SKM-1 treated with dmso at 0.1 percent for 144 hours (cell line): ENCODE results near the gene ARL3.
"Not testable (repeated sequence)": the region's sequence is repeated elsewhere in the genome, so short reads cannot be mapped to it uniquely, and the experiment has no call there.

Experiments used
- DNase-seq: peaks from one replicate; lab custom pipeline; 2025; ENCODE audit not compliant: unreplicated experiment; lab: John Stamatoyannopoulos, UW

Gene ARL3

DNA sequence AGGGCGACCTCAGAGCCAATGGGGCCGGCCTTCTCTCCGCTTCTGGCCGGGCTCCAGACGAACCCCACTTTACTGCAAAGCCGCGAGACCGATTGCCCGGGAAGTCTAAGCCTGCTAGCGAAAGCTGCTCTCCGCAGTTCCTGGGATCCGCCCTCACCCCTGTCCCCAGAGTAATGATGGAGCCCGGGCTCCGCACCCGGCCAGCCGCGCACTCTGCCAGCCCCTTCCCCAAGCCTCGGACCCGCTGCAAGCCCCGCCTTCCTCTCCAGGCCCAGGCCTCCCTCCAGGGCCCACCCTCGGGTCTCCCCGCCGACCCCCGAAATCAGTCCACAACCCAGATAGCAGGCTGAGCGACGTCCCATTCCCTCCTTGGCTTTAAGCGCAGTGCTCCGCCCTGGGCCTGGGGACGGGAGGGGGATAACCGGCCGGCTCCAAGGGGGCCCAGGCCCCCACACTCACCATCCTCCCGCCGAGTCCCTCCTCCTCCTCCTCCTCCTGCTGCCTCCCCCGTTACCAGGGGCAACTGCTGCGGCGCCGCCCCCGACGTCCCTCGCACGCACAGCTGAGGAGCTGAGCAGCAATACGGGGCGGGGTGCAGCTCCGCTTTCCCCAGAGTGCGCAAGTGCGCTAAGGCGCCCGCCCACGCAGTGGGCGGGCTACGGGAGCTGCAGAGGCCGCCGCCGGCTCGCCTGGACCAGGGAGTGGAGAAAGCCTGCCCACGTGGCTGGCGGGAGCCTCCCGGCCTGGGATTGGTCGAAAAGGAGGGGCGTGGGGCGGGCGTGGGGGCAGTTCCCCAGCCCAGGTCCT is at the start of gene ARL3:
ARL3 (minus strand) TSS at position 584 of the 807 bp plus-strand sequence; CDS start at position 462, 122 bp downstream.
- peak; percentile 99 for DNase-seq

DNA sequence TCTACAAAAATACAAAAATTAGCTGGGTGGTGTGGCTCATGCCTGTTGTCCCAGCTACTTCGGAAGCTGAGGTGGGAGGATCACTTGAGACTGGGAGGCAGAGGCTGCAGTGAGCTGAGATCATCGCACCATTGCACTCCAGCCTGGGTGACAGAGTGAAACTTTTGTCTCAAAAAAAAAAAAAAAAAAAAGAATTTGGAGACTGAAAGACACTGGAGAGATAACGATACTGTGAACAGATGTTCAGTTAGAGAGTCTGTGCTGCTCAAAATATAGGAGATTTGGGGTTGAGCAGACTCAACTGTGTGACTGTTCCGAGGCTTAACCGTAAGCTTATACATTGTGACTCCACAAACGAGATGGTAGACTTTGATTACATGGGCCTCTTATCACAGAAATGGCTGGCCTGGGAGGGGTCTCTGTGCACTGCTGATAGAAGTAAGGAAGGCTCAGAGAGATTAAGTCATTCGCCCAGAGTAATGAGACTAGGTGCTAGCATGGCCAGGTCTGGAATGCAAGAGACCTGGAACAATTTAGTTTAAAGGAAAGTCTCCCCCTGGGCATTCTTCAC is 48.9 kb upstream of the ARL3 start:
- DNase-seq, result no peak

- no peak for DNase-seq
Observed at GRCh38 chr10:102762401-102763015, 48.3 kb upstream of the ARL3 start.

DNA sequence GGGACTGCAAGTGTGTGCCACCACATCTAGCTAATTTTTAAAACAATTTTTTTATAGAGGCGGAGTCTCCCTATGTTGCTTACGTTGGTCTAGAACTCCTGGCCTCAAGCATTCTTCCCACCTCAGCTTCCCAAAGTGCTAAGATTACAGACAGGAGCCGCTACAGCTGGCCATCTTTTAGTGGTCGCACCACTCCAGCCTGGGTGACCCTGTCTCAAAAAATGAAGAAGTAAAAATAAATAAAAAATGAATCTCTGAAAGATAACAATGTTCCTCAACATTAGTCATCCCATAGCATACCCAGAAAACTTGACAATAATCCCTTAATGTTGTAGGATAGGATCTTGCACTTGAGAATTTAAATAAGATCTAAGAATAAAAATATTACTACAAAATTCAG is 47.8 kb upstream of the ARL3 start:
- no peak for DNase-seq

- DNase-seq, result no peak
Observed at GRCh38 chr10:102759497-102760210, 45.5 kb upstream of the ARL3 start.

DNA sequence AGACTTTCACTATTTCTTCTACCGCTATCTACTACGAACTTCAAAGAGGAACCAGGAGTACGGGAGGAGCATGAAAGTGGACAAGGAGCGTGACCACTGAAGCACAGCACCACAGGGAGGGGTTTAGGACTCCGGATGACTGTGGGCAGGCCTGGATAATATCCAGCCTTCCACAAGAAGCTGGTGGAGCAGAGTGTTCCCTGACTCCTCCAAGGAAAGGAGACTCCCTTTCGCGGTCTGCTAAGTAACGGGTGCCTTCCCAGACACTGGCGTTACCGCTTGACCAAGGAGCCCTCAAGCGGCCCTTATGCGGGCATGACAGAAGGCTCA is 44.7 kb upstream of the ARL3 start:
- not testable (repeated sequence) for DNase-seq

DNA sequence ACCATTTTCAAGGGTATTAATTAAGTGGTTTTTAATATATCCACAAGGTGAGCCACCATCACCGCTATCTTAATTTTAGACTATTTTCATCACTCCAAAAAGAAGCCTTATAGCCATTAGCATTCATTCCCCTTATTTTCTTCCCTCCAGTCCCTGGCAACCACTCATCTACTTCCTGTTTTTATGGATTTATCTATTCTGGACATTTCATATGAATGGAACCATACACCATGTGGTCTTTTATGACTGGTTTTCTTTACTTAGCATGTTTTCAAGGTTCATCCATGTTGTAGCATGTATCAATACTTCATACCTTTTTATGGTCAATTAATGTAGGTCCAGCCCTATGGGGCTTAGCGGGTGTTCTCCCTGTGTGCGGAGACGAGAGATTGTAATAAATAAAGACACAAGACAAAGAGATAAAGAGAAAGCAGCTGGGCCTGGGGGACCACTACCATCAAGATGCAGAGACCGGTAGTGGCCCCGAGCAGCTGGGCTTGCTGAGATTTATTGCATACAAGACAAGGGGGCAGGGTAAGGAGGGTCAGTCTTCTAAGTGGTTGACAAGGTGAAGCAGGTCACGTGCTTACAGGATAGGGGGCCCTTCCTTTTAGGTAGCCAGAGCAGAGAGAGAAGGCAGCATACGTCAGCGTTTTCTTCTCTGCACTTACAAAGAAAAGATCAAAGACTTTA is 44.2 kb upstream of the ARL3 start:
- DNase-seq, result no peak

- DNase-seq, result no peak
Observed at GRCh38 chr10:102757323-102757722, 43.1 kb upstream of the ARL3 start.

- no peak for DNase-seq
Observed at GRCh38 chr10:102753718-102754117, 39.5 kb upstream of the ARL3 start.

DNA sequence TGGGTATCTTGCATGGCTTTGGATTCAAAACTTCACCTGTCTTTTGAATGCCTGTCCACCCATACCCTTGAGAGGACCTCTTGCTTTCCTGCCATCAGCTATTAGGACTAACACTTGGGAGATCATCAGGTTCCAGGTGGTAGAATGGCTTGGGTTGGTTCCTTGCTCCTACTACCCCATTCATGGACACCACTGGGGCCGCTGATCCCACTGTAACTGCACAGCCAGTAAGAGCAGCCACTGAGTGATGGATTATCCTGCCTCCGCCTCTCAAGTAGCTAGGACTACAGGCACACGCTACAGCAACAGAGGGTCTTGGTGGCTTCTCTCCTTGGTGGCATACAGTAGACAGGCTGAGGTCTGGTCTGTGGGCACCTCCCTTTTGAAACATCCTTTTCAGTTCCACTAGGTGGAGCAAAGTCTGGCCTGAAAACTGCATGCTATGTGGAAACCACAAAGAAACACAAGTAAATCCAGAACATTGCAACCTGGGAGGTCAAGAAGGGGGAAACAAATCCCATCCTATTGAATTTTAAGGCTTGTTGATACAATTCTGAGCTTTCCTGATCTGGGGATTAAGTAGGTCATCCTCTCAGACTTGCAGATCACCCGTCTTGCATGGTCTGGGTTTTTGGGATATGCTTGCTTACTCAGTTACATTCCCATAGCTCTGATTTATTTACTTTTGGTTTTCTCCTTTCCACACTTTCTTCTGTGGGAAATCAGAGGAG is 38.9 kb upstream of the ARL3 start:
- DNase-seq, result peak; percentile 53

- no peak for DNase-seq
Observed at GRCh38 chr10:102752266-102752930, 38.2 kb upstream of the ARL3 start.

DNA sequence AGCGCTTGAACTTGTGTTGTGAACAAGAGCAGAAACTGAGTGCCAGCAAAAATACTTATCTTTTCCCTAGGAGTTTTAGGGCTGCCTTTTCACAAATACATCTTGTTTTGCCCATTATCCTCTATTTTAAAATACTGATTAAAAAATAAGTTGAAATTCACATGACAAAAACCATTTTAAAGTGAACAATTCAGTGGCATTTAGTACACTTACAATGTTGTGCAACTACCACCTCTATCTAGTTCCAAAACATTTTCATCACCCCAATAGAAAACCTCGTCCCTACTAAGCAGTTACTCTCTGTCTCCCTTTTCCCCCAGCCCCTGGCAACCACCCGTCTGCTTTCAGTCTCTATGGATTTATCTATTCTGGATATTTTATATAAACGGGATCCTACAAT is 31.0 kb upstream of the ARL3 start:
- no peak for DNase-seq

DNA sequence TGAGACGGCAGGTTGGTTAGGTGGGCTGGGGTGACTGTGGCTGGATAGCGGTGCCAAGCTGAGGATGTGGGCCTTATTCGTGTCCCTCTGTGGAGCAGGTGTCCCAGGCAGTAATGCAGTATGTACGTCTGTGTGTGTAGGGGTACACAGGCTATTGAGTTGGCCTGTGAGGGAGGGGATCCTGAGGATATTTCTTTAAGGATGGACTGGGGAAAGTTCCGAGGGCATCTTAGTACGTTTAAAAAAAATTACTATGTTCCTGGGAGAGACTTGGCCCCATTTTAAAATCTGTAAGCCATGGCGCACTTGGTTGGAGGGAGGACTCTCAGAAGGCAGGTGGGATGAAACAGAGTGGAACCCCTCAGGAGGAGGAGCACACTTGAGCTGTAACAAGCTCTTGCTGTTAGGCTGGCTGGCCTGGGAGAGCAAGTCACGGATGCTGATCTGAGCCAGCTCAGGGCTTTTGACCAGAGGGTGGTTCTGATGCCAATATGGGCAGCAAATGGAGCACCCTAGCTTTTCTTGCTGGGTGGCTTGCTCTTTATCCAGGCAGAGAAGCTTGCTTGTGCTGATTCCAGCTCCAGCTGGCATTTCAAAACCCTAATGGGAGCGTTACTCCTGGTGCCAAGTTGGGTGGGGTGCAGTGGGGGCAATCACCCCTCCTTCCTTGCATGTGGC is 30.3 kb upstream of the ARL3 start:
- no peak for DNase-seq

- DNase-seq, result peak; percentile 99
Observed at GRCh38 chr10:102743588-102744373, 29.6 kb upstream of the ARL3 start, which contains the start of gene WBP1L. TSS of gene WBP1L (plus strand) at chr10:102743948. CDS start at chr10:102744054, 106 bp downstream.

DNA sequence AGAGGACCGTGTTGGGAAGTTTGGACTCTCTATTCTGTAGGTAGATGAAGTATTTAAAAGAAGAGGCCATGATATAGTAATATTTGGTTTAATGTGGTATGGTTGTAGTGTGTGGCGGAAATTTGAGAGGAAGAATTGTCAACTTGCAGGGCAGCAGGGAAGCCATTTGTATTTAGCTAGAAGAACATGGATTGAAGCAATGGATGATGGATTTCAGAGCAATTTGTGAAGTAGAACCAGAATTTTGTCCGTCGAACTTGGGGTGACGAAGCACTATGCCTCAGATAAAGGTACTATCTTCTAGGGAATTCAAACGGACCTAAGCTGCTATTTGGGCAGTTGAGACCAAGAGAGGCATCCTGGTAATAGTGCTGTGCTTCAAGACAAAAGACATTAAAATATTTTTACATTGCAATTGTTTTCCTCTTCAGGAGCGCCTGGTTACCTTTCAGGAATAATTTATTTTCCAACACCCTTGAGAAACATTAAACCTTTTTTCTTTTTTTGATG is 28.9 kb upstream of the ARL3 start:
- DNase-seq, result no peak

DNA sequence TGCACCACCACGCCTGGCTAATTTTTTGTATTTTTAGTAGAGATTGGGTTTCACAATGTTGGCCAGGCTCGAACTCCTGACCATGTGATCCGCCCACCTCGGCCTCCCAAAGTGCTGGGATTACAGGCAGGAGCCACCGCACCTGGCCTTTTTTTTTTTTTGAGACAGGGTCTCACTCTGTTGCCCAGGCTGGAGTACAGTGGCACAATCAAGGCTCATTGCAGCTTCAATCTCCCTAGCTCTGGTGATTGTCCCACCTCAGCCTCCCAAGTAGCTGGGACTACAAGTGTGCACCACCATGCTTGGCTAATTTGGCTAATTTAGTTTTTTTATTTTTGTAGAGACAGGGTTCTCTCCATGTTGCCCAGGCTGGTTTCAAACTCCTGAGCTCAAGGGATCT is 28.1 kb upstream of the ARL3 start:
- not testable (repeated sequence) for DNase-seq

- no peak for DNase-seq
Observed at GRCh38 chr10:102741726-102742237, 27.6 kb upstream of the ARL3 start.

DNA sequence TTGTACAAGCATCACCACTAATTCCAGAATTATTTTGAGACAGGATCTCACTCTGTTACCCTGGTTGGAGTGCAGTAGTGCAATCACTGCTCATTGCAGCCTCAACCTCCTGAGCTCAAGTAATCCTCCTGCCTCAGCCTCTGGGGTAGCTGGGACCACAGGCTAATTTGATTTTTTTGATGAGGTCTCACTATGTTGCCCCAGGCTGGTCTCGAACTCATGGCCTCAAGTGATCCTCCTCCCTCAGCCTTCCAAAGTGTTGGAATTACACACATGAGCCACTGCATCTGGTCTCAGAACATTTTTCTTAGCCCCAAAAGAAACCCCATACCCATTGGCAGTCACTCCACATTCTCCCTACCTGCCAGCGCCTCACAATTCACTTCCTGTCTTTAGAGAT is 26.0 kb upstream of the ARL3 start:
- DNase-seq, result no peak
